GM19099 (cell line): ENCODE measurements around the gene DCUN1D2.

Source experiments
- POLR2A ChIP-seq: IDR thresholded peaks from 3 replicates; pipeline ENCODE4 v1.6.1; 2011; ENCODE audit warnings: low read depth; ENCODE audit not compliant: insufficient read length; ENCODE audit errors: extremely low read depth

Gene DCUN1D2

GRCh38 chr13:113406321-113407102 lies 84.0 kb downstream of the DCUN1D2 start:
- TF ChIP-seq POLR2A, result no peak
